Measurements from ENCODE around the gene FAM53B. TPM values are rescaled to one million over a fixed set of nuclear protein-coding genes. Genes with fewer than 3 reads are reported as not detected.

The FAM53B gene
- total RNA-seq, 1 experiment from 2014 or later: 14.9 TPM

DNA sequence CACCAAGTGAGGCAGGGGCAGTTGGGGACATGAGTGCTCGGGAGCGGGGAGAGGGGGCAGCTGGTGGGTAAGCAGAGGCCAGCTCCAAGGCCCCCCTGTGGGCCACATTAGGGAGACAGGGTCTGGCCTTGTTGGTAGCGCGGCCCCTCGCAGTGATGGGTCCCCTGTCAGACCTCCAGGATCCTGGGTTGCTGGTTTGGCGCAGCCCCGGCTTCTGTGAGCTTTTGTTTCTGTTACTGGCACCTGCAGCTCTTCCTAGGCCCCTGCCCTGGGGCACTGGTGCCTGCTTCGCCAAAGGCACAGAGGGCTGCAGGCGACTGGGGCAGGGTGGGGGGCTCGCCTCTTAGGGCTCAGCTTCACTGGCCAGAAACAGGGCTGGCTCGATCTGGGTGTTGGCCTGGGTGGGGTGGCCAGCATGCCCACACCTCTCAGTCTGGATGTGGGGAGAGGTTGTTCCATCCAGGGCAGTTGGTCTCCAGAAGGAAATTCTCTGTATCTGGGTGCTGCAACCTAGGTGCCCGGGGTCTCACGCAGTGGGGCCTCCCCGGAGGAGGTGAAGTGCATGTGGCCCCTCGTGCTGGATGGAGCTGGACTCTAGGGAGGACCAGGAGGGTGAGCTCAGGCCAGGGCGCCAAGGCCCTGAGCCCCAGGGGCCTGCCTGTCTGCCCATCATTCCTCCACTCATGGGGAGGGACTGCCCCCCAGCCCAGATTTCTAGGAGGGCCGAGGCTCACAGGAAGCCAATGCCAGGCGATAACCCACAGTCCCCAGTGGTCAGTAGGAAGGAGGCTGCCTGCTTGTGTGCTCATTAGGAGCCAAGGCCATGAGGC is 143.9 kb downstream of the FAM53B start:
- H3K4me3 Mint-ChIP-seq (ENCODE audit: unreplicated experiment): no peak overlapping the region
- H3K4me1 Mint-ChIP-seq (ENCODE audit: insufficient read depth, unreplicated experiment): no peaks in the 10 kb centered on the region
- no peaks in the 10 kb centered on the region for H3K36me3 Mint-ChIP-seq (ENCODE audit: insufficient read depth, unreplicated experiment)
- ChIA-PET POLR2A (interaction anchor here (0.7 kb wide), 1 partner anchor 16 kb away, joined by 4 read pairs; no protein-coding TSS in a partner anchor), CTCF (interaction anchor here (1.4 kb wide), 1 partner anchor 70 kb away, joined by 7 read pairs; no protein-coding TSS in a partner anchor)
- peaks cover 18% of the 10 kb centered on the region for H3K27me3 Mint-ChIP-seq (ENCODE audit: insufficient read depth, unreplicated experiment)
- H3K9me3 Mint-ChIP-seq (ENCODE audit: unreplicated experiment): no peaks in the 10 kb centered on the region
- no peak overlapping the region for H3K27ac Mint-ChIP-seq (ENCODE audit: low read depth, unreplicated experiment)
- no peak for DNase-seq (ENCODE audit: unreplicated experiment)
- BruUV-seq (replicated peaks): no TSS peak
- TF ChIP-seq CTCF (IDR thresholded peaks at IDR 0.05; ENCODE audit: unreplicated experiment): no peak
- intact Hi-C loops (cut with micrococcal nuclease): no loop called here

DNA sequence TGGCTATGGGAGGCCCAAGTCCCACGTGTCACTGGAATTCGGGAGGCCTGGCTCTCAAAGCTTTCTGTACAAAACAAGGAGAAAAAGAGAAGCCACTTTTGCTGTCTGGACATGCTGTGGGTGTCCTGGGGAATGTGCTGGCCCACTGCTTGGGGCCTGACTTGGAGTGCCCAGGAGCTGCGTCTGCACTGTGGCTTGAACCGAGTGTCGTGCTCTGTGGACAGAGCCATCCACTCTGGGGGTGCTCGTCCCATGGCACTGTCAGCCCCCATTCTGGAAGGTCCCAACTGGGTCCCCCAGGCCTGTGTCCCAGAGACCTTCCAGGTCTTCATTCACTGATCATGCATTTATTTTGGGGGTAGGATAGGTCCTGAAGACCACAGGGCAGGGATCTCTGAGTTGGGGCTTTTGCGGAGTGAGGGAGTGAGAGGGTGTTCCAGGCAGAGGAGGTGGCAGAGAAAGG is 144.6 kb downstream of the FAM53B start:
- Mint-ChIP-seq H3K4me3 (ENCODE audit: unreplicated experiment) (no peak overlapping the region), H3K36me3 (ENCODE audit: insufficient read depth, unreplicated experiment) (no peaks in the 10 kb centered on the region), H3K27ac (ENCODE audit: low read depth, unreplicated experiment) (no peak overlapping the region), H3K4me1 (ENCODE audit: insufficient read depth, unreplicated experiment) (no peaks in the 10 kb centered on the region), H3K27me3 (ENCODE audit: insufficient read depth, unreplicated experiment) (peaks cover 18% of the 10 kb centered on the region), H3K9me3 (ENCODE audit: unreplicated experiment) (no peaks in the 10 kb centered on the region)
- ChIA-PET POLR2A (interaction anchor here (0.7 kb wide), 1 partner anchor 17 kb away, joined by 4 read pairs; no protein-coding TSS in a partner anchor), CTCF (interaction anchor here (1.4 kb wide), 1 partner anchor 70 kb away, joined by 7 read pairs; no protein-coding TSS in a partner anchor)
- intact Hi-C loops (cut with micrococcal nuclease): no loop called here
- no TSS peak for BruUV-seq (replicated peaks)
- no peak for TF ChIP-seq CTCF (IDR thresholded peaks at IDR 0.05; ENCODE audit: unreplicated experiment)
- DNase-seq (ENCODE audit: unreplicated experiment): no peak

DNA sequence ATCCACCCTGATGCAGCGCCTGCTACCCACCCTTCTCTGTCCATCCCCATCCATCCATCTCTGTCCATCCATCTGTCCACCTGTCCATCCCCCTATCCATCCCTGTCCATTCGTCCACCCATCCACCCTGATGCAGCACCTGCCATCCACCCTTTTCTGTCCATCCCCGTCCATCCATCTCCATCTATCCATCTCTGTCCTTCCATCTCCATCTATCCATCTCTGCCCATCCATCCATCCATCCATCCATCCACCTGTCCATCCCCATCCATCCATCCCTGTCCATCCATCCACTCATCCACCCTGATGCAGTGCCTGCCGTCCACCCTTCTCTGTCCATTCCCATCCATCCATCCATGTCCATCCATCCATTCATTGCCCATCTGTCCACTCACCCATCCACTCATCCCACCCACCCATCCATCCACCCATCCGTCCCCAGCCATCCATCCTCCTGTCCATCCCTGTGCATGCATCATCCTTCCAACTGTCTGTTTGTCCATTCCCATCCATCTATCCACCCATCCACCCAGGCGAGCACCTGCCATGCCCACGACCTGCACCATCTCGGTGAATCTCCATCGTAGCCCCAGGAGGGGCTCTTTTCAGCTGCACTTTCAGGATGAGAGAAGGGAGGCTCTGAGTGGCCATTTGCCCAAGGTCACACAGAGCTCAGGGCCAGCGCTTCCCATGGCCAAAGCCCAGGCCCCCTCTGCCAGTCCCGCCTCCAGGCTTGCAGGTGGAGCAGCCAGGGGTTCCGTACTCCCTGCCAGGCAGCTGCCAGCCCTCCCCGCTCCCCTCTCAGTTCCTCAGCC is 145.2 kb downstream of the FAM53B start:
- no peak for TF ChIP-seq CTCF (IDR thresholded peaks at IDR 0.05; ENCODE audit: unreplicated experiment)
- CTCF ChIA-PET: interaction anchor here (0.6 kb wide), 1 partner anchor 22 kb away, joined by 4 read pairs; no protein-coding TSS in a partner anchor

DNA sequence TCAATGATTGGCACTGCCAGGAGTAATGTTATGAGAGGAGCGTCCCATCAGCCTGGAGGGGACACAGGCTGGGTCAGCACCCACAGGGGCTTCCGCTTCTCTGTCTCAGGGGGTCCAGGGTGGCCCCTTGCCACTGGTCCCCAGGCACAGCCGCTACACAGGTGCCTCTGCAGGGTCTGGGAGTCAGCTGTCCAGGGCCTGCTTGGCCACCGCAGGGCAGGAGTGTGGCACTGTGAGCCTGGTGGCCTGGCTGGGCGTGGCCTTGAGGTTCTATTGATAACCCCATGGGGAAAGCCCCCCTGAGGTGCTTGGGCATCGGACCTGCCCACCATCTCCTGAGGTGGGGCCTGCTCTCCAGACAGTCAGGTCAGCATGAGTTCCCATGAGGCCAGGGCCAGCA is 146.0 kb downstream of the FAM53B start:
- no TSS peak for BruUV-seq (replicated peaks)
- Mint-ChIP-seq H3K4me1 (ENCODE audit: insufficient read depth, unreplicated experiment) (no peaks in the 10 kb centered on the region), H3K4me3 (ENCODE audit: unreplicated experiment) (no peak overlapping the region), H3K36me3 (ENCODE audit: insufficient read depth, unreplicated experiment) (no peaks in the 10 kb centered on the region), H3K27ac (ENCODE audit: low read depth, unreplicated experiment) (no peak overlapping the region), H3K9me3 (ENCODE audit: unreplicated experiment) (no peaks in the 10 kb centered on the region), H3K27me3 (ENCODE audit: insufficient read depth, unreplicated experiment) (peaks cover 18% of the 10 kb centered on the region)
- POLR2A ChIA-PET: no interaction called here
- no peak for DNase-seq (ENCODE audit: unreplicated experiment)
- intact Hi-C loops (cut with micrococcal nuclease): no loop called here
- no peak for TF ChIP-seq CTCF (IDR thresholded peaks at IDR 0.05; ENCODE audit: unreplicated experiment)
- CTCF ChIA-PET: no interaction called here

More for the DNA sequence above, 145.2 kb downstream of the FAM53B start:
- no peak overlapping the region for H3K4me3 Mint-ChIP-seq (ENCODE audit: unreplicated experiment)
- no peaks in the 10 kb centered on the region for H3K36me3 Mint-ChIP-seq (ENCODE audit: insufficient read depth, unreplicated experiment)
- no peaks in the 10 kb centered on the region for H3K4me1 Mint-ChIP-seq (ENCODE audit: insufficient read depth, unreplicated experiment)
- no peaks in the 10 kb centered on the region for H3K9me3 Mint-ChIP-seq (ENCODE audit: unreplicated experiment)
- no peak for DNase-seq (ENCODE audit: unreplicated experiment)
- no peak overlapping the region for H3K27ac Mint-ChIP-seq (ENCODE audit: low read depth, unreplicated experiment)
- POLR2A ChIA-PET: interaction anchor here (0.7 kb wide), 1 partner anchor 18 kb away, joined by 4 read pairs; no protein-coding TSS in a partner anchor
- intact Hi-C loops (cut with micrococcal nuclease): no loop called here
- peaks cover 18% of the 10 kb centered on the region for H3K27me3 Mint-ChIP-seq (ENCODE audit: insufficient read depth, unreplicated experiment)
- no TSS peak for BruUV-seq (replicated peaks)

Data from MCF 10A (cell line).